ENCODE data around the gene KIZ.

GRCh38 chr20:21174516-21175239 is 48.8 kb downstream of the KIZ start:
- TF ChIP-seq CTCF (IDR thresholded peaks at IDR 0.05 in 4 of 5, conservative IDR thresholded peaks at IDR 0.05 in 1 of 5) (no peak), POLR2A (IDR thresholded peaks at IDR 0.05) (no peak)
